Smooth muscle cell (in vitro differentiated cells): ENCODE measurements around the gene CLEC18B. TPM values are rescaled to one million over a fixed set of nuclear protein-coding genes. Genes with fewer than 3 reads are reported as not detected.
"Not testable (repeated sequence)": the region's sequence is repeated elsewhere in the genome, so short reads cannot be mapped to it uniquely, and the experiment has no call there.

Source experiments
- DNase-seq: peaks from one replicate; lab custom pipeline; 2025; ENCODE audit not compliant: unreplicated experiment; lab: John Stamatoyannopoulos, UW
- H2AFZ ChIP-seq: fragments of 200-600 bp; sonication (generic); 2 replicates; pipeline ENCODE4 v1.6.0; 2016; ENCODE audit warnings: antibody characterized with exemption, low read depth, mild to moderate bottlenecking
- H3F3A ChIP-seq: fragments of 200-600 bp; sonication (generic); 2 replicates; pipeline ENCODE4 v1.6.0; 2017; ENCODE audit warnings: antibody characterized with exemption, low read depth
- H3K27ac ChIP-seq: fragments of 200-600 bp; sonication (generic); 2 replicates; pipeline ENCODE4 v1.5.1; 2016; ENCODE audit warnings: low read depth, mild to moderate bottlenecking
- H3K27me3 ChIP-seq: fragments of 200-600 bp; sonication (generic); 2 replicates; pipeline ENCODE4 v1.6.1; 2016; ENCODE audit warnings: low read depth, mild to moderate bottlenecking
- H3K36me3 ChIP-seq: fragments of 200-600 bp; sonication (generic); 2 replicates; pipeline ENCODE4 v1.5.1; 2016; ENCODE audit warnings: low read depth
- H3K4me1 ChIP-seq: fragments of 200-600 bp; sonication (generic); 2 replicates; pipeline ENCODE4 v1.5.1; 2016; ENCODE audit warnings: low read depth
- H3K4me2 ChIP-seq: fragments of 200-600 bp; sonication (generic); 2 replicates; pipeline ENCODE4 v1.6.0; 2016; ENCODE audit warnings: mild to moderate bottlenecking
- H3K4me3 ChIP-seq: fragments of 200-600 bp; sonication (generic); 2 replicates; pipeline ENCODE4 v1.5.1; 2016; ENCODE audit warnings: mild to moderate bottlenecking
- H3K79me2 ChIP-seq: fragments of 200-600 bp; sonication (generic); 2 replicates; pipeline ENCODE4 v1.6.0; 2016; ENCODE audit warnings: low read depth, mild to moderate bottlenecking
- H3K9ac ChIP-seq: fragments of 200-600 bp; sonication (generic); 2 replicates; pipeline ENCODE4 v1.6.0; 2016; ENCODE audit warnings: low read depth
- H3K9me3 ChIP-seq: fragments of 200-600 bp; sonication (generic); replicated peaks from 2 replicates; pipeline ENCODE4 v1.5.1; 2016; ENCODE audit warnings: low read depth
- H4K20me1 ChIP-seq: fragments of 200-600 bp; sonication (generic); 2 replicates; pipeline ENCODE4 v1.6.0; 2016; ENCODE audit warnings: low read depth
- WGBS: methylation state at CpG from one replicate; pipeline ENCODE4 v1.1.7; 2016; ENCODE audit warnings: low lambda C conversion rate; 5-methylcytosine and 5-hydroxymethylcytosine counted together
- polyA plus RNA-seq: library from polyadenylated mRNA; unstranded; fragments of >200 nt; fragmentation: Nextera tagmentation; extraction: Ambion mirVana; gene quantifications from 2 replicates; pipeline ENCODE4 v1.2.1, GENCODE V29; 2016
- total RNA-seq: library from RNA; depleted of rRNA; stranded (reverse); fragments of >200 nt; gene quantifications from 2 replicates; pipeline ENCODE4 v1.2.3, GENCODE V29; 2014

CLEC18B gene
- total and polyA plus RNA-seq, 2 experiments from 2014 or later: 0.87 to 1.4 TPM

GRCh38 chr16:74409185-74409981 lies 11.9 kb downstream of the CLEC18B start:
- not testable (repeated sequence) for H3K27me3 ChIP-seq, H3K4me1 ChIP-seq, H3K4me2 ChIP-seq, H3K9ac ChIP-seq, H3K36me3 ChIP-seq, H3K27ac ChIP-seq, H4K20me1 ChIP-seq, H2AFZ ChIP-seq, H3F3A ChIP-seq, H3K4me3 ChIP-seq, H3K9me3 ChIP-seq, H3K79me2 ChIP-seq, DNase-seq
- WGBS: 95% methylated on average over 12 of the region's 15 CpGs

GRCh38 chr16:74407362-74407705 lies 13.9 kb downstream of the CLEC18B start:
- not testable (repeated sequence) for H3K9me3 ChIP-seq, DNase-seq, H2AFZ ChIP-seq, H3K36me3 ChIP-seq, H3F3A ChIP-seq, H3K27me3 ChIP-seq, H3K4me1 ChIP-seq, H4K20me1 ChIP-seq, H3K27ac ChIP-seq, H3K79me2 ChIP-seq, H3K9ac ChIP-seq
- H3K4me3 ChIP-seq: peak overlapping the region; percentile 49
- peak overlapping the region; percentile 82 for H3K4me2 ChIP-seq
- WGBS: 25% methylated on average over 15 of the region's 23 CpGs

GRCh38 chr16:74406600-74407361 lies 14.5 kb downstream of the CLEC18B start:
- peak overlapping the region; percentile 82 for H3K4me2 ChIP-seq
- WGBS: no CpG with 5 or more reads among the region's 71 CpGs

GRCh38 chr16:74404148-74404933 lies 16.9 kb downstream of the CLEC18B start:
- not testable (repeated sequence) for H3K36me3 ChIP-seq, H2AFZ ChIP-seq, DNase-seq, H3F3A ChIP-seq, H3K4me1 ChIP-seq, H4K20me1 ChIP-seq, H3K79me2 ChIP-seq, H3K9me3 ChIP-seq, H3K27ac ChIP-seq, H3K9ac ChIP-seq, H3K4me2 ChIP-seq, H3K4me3 ChIP-seq, H3K27me3 ChIP-seq
- 74% methylated on average over 8 of the region's 14 CpGs for WGBS

More at GRCh38 chr16:74406600-74407361, 14.5 kb downstream of the CLEC18B start:
- not testable (repeated sequence) for H3K9ac ChIP-seq, H3K79me2 ChIP-seq, H3K9me3 ChIP-seq, H4K20me1 ChIP-seq, H3K4me1 ChIP-seq, H3K27ac ChIP-seq, DNase-seq, H2AFZ ChIP-seq, H3F3A ChIP-seq, H3K27me3 ChIP-seq, H3K36me3 ChIP-seq
- H3K4me3 ChIP-seq: peak overlapping the region; percentile 49

- not testable (repeated sequence) for H3K36me3 ChIP-seq, H3K27me3 ChIP-seq, DNase-seq, H2AFZ ChIP-seq, H3K4me2 ChIP-seq, H3K79me2 ChIP-seq, H3K4me1 ChIP-seq, H3K27ac ChIP-seq, H4K20me1 ChIP-seq, H3K9me3 ChIP-seq, H3K9ac ChIP-seq, H3F3A ChIP-seq, H3K4me3 ChIP-seq
- WGBS: 95% methylated on average over 3 of the region's 4 CpGs
Measured at GRCh38 chr16:74400238-74400637, 21.0 kb downstream of the CLEC18B start.

GRCh38 chr16:74398212-74398895 lies 22.9 kb downstream of the CLEC18B start:
- not testable (repeated sequence) for H3F3A ChIP-seq, H3K4me3 ChIP-seq, H3K9ac ChIP-seq, H3K36me3 ChIP-seq, H3K4me2 ChIP-seq, H3K27ac ChIP-seq, H3K79me2 ChIP-seq, DNase-seq, H4K20me1 ChIP-seq, H2AFZ ChIP-seq, H3K9me3 ChIP-seq, H3K4me1 ChIP-seq, H3K27me3 ChIP-seq
- 81% methylated on average over 12 of the region's 15 CpGs for WGBS

- not testable (repeated sequence) for H2AFZ ChIP-seq, H3K4me3 ChIP-seq, H4K20me1 ChIP-seq, H3F3A ChIP-seq, H3K4me2 ChIP-seq, H3K79me2 ChIP-seq, H3K27ac ChIP-seq, DNase-seq, H3K36me3 ChIP-seq, H3K4me1 ChIP-seq, H3K9ac ChIP-seq, H3K27me3 ChIP-seq, H3K9me3 ChIP-seq
- WGBS: 77% methylated on average over 7 of the region's 7 CpGs
Measured at GRCh38 chr16:74396521-74397017, 24.7 kb downstream of the CLEC18B start.
